ENCODE results near the gene MBNL1. TPM values are rescaled to one million over a fixed set of nuclear protein-coding genes. Genes with fewer than 3 reads are reported as not detected.
A peak's percentile ranks its signal among the peaks of the same experiment; 100 is the strongest.

The MBNL1 gene
- total and polyA plus RNA-seq, 3 experiments from 2014 or later, result 303 to 391 (median 386) TPM

DNA sequence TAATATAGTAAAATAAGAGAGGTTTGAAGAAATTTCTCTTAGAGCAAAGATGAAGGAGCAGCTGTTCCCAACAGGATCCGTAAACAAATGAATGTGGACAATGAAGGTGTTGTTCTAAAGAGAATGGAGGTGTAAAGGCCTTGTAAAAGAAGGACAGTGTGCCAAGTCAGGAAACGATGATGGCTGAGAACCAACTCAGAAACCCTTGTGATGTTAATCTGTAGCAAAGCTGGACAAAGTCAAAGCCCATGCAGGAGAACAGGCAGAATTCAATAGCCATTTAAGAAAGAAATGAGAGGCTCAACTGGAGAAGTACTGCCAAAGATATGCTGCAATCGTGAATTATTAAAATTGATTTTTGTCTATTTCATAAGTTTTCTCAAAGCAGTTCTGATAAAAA lies 192.2 kb downstream of the MBNL1 start:
- CTCF ChIA-PET, result no interaction called here
- no peak overlapping the region for H3K27ac ChIP-seq (ENCODE audit: low read depth, low read length)
- POLR2A ChIA-PET, result no interaction called here

DNA sequence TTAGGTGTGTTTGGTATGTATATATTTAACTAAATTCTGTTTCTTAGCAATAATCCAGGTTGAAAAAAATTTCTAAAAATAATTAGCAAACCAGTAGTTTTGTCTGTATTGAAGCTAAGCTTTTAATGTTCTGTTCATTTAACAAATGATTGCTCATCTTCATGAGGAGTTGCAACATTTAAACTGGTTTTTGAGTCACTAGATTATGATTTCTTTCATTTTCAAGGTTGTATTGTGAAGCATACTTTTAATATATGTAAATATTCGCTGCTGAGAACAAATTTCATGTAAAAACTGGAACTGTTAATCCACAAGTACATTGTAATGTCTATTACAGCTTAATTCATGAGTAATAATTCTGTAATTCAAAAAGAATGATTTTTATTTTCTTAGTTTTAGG lies 192.7 kb downstream of the MBNL1 start:
- H3K9me3 ChIP-seq (ENCODE audit: low read length), result no peaks in the 10 kb centered on the region
- no peaks in the 10 kb centered on the region for H3K27me3 ChIP-seq (ENCODE audit: insufficient read depth, low read length, poor library complexity, severe bottlenecking)
- H3K4me1 ChIP-seq (ENCODE audit: insufficient read depth, low read length), result no peaks in the 10 kb centered on the region
- DNase-seq, result no peak
- Mint-ChIP-seq H3K27ac (peak overlapping the region in 1 of 8 donors; percentile 47), H3K9me3 (no peaks in the 10 kb centered on the region), H3K4me3 (no peak overlapping the region), H3K27me3 (no peaks in the 10 kb centered on the region), H3K4me1 (peaks cover 20 to 40% (median 34%) of the 10 kb centered on the region in 3 donors), H3K36me3 (peaks cover 0 to 78% (median 12%) of the 10 kb centered on the region in 3 donors)
- no peak overlapping the region for H3K4me3 ChIP-seq (ENCODE audit: low read length)
- H3K27ac ChIP-seq (ENCODE audit: low read depth, low read length), result no peak overlapping the region
- POLR2A ChIA-PET, result no interaction called here
- CTCF ChIA-PET, result interaction anchor here (1.2 kb wide), 1 partner anchor 17 kb away, joined by 3 read pairs; no protein-coding TSS in a partner anchor
- peaks cover 26% of the 10 kb centered on the region for H3K36me3 ChIP-seq (ENCODE audit: insufficient read depth, low read length)

More for the DNA sequence above, 192.2 kb downstream of the MBNL1 start:
- no peak overlapping the region for H3K4me3 ChIP-seq (ENCODE audit: low read length)
- Mint-ChIP-seq H3K27ac (peak overlapping the region in 4 of 8 donors; percentile 5 to 53 (median 28)), H3K4me1 (peaks cover 24 to 41% (median 35%) of the 10 kb centered on the region in 3 donors), H3K9me3 (no peaks in the 10 kb centered on the region), H3K4me3 (no peak overlapping the region), H3K27me3 (no peaks in the 10 kb centered on the region), H3K36me3 (peaks cover 3 to 79% (median 16%) of the 10 kb centered on the region in 3 donors)
- H3K27me3 ChIP-seq (ENCODE audit: insufficient read depth, low read length, poor library complexity, severe bottlenecking), result no peaks in the 10 kb centered on the region
- peaks cover 31% of the 10 kb centered on the region for H3K36me3 ChIP-seq (ENCODE audit: insufficient read depth, low read length)
- H3K4me1 ChIP-seq (ENCODE audit: insufficient read depth, low read length), result no peaks in the 10 kb centered on the region
- DNase-seq, result no peak
- H3K9me3 ChIP-seq (ENCODE audit: low read length), result no peaks in the 10 kb centered on the region

DNA sequence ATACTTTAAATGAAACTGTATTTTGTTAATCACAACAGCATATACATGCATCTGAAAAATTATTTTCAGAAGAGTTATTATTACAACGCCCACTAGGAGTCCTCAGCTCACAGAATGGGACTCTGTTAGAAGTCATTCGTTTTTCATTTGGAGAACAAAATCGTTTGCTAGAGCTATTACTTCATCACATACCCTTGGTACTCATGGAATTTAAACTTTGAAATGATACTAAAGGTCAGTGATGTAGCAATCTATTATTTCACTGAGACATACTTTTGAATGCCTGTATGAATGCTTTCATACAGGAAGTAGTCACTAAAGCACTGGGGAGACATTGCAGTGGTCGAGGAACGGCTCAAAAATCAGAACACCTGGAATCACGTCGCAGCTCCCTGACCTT lies 198.1 kb downstream of the MBNL1 start:
- no peaks in the 10 kb centered on the region for H3K27me3 Mint-ChIP-seq
- Histone ChIP-seq H3K27me3 (ENCODE audit: insufficient read depth, low read length, poor library complexity, severe bottlenecking) (no peaks in the 10 kb centered on the region), H3K9me3 (ENCODE audit: low read length) (no peaks in the 10 kb centered on the region), H3K36me3 (ENCODE audit: insufficient read depth, low read length) (peaks cover 9% of the 10 kb centered on the region), H3K27ac (ENCODE audit: low read depth, low read length) (no peak overlapping the region), H3K4me3 (ENCODE audit: low read length) (no peak overlapping the region), H3K4me1 (ENCODE audit: insufficient read depth, low read length) (peaks cover 4% of the 10 kb centered on the region)
- ChIA-PET CTCF (interaction anchor here (0.7 to 1.9 kb wide), 4 partner anchors 11 to 290 kb away, joined by 3 to 6 read pairs (median 4); no protein-coding TSS in a partner anchor), POLR2A (interaction anchor here (0.6 kb wide), 2 partner anchors 36 to 384 kb away, joined by 3 read pairs; no protein-coding TSS in a partner anchor)
- peaks cover 10 to 36% (median 13%) of the 10 kb centered on the region in 3 donors for H3K4me1 Mint-ChIP-seq
- peak overlapping the region in 3 of 8 donors; percentile 45 to 73 (median 71) for H3K27ac Mint-ChIP-seq
- H3K36me3 Mint-ChIP-seq, result peaks cover 4 to 42% (median 8%) of the 10 kb centered on the region in 3 donors
- H3K9me3 Mint-ChIP-seq, result peaks cover 0 to 4% (median 0%) of the 10 kb centered on the region in 5 donors
- DNase-seq, result peak in 2 of 5 donors; percentile 19 to 24
- peak overlapping the region in 1 of 7 donors; percentile 47 for H3K4me3 Mint-ChIP-seq

DNA sequence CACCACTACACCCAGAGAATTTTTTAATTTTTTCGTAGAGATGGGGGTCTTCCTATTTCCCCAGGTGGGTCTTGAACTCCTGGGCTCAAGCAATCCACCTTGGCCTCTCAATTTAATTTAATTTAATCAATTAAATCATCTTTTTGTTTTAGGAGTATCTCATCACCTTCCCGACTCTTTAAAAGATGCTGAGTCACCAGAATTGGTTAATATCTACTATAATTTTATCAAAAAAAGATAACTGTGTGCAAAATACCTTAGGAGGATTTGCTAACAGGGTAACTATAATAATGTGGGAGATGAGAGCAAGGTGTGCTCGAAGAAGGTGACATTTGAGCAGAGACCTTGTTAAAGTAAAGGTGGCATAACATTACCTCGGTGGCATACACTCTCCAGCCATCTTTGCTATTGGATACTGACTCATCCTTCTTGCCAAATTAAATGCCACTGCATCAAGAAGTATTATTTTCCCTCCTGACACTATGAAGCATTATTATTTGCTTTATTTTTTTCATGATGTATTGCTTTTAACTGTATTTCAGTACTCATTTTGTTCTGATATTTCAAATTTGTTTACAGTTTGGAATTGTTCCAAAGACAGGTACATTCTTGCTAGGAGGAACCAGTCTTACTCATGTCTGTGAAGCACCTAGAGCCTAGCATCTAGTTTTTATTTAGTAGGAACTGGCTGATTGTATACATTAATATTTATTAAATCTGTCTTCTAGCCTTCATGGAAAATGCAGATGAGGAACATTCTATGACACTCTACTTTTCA lies 200.7 kb downstream of the MBNL1 start:
- no peak for DNase-seq
- H3K27me3 Mint-ChIP-seq, result no peaks in the 10 kb centered on the region
- ChIA-PET CTCF (no interaction called here), POLR2A (interaction anchor here (0.8 kb wide), 1 partner anchor 23 kb away, joined by 3 read pairs; no protein-coding TSS in a partner anchor)
- peaks cover 18 to 39% (median 25%) of the 10 kb centered on the region in 3 donors for H3K4me1 Mint-ChIP-seq
- no peaks in the 10 kb centered on the region for H3K9me3 ChIP-seq (ENCODE audit: low read length)
- H3K27me3 ChIP-seq (ENCODE audit: insufficient read depth, low read length, poor library complexity, severe bottlenecking), result no peaks in the 10 kb centered on the region
- no peak overlapping the region for H3K4me3 ChIP-seq (ENCODE audit: low read length)
- H3K36me3 ChIP-seq (ENCODE audit: insufficient read depth, low read length), result no peaks in the 10 kb centered on the region
- H3K4me1 ChIP-seq (ENCODE audit: insufficient read depth, low read length), result peaks cover 11% of the 10 kb centered on the region
- H3K27ac ChIP-seq (ENCODE audit: low read depth, low read length), result no peak overlapping the region
- H3K27ac Mint-ChIP-seq, result peak overlapping the region in 4 of 8 donors; percentile 17 to 73 (median 40)
- peaks cover 0 to 4% (median 0%) of the 10 kb centered on the region in 5 donors for H3K9me3 Mint-ChIP-seq
- H3K4me3 Mint-ChIP-seq, result no peak overlapping the region
- H3K36me3 Mint-ChIP-seq, result peaks cover 4 to 24% (median 4%) of the 10 kb centered on the region in 3 donors

DNA sequence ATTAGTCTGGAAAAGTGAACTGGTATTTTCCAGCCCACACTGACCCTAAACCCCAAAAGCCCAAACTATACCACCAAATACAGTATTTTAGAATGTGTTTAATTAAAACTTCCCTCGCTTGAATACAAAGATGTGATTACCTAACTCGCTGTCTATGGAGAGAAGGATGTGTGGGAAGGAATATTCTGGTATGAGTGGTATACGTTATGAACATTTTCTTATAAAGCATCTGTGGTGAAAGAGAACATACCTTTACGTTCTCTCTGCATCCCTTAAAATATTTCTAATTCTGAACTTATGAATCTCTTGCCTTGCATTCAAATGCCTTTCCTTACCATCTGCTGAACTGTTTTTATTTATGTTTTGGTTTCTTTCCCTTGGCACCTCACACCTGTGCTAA lies 201.4 kb downstream of the MBNL1 start:
- H3K36me3 ChIP-seq (ENCODE audit: insufficient read depth, low read length), result no peaks in the 10 kb centered on the region
- H3K4me3 Mint-ChIP-seq, result no peak overlapping the region
- POLR2A ChIA-PET, result interaction anchor here (0.6 kb wide), 2 partner anchors 226 to 377 kb away, joined by 3 read pairs; no protein-coding TSS in a partner anchor
- DNase-seq, result no peak
- CTCF ChIA-PET, result no interaction called here
- H3K27ac Mint-ChIP-seq, result peak overlapping the region in 3 of 8 donors; percentile 3 to 73 (median 17)
- H3K36me3 Mint-ChIP-seq, result peaks cover 4 to 17% (median 4%) of the 10 kb centered on the region in 3 donors
- peaks cover 0 to 2% of the 10 kb centered on the region in 2 donors for H3K27me3 Mint-ChIP-seq
- H3K9me3 ChIP-seq (ENCODE audit: low read length), result no peaks in the 10 kb centered on the region
- H3K4me1 ChIP-seq (ENCODE audit: insufficient read depth, low read length), result peaks cover 11% of the 10 kb centered on the region
- no peaks in the 10 kb centered on the region for H3K27me3 ChIP-seq (ENCODE audit: insufficient read depth, low read length, poor library complexity, severe bottlenecking)
- no peak overlapping the region for H3K27ac ChIP-seq (ENCODE audit: low read depth, low read length)
- H3K4me3 ChIP-seq (ENCODE audit: low read length), result no peak overlapping the region
- peaks cover 15 to 39% (median 25%) of the 10 kb centered on the region in 3 donors for H3K4me1 Mint-ChIP-seq
- H3K9me3 Mint-ChIP-seq, result peaks cover 0 to 4% (median 0%) of the 10 kb centered on the region in 5 donors

DNA sequence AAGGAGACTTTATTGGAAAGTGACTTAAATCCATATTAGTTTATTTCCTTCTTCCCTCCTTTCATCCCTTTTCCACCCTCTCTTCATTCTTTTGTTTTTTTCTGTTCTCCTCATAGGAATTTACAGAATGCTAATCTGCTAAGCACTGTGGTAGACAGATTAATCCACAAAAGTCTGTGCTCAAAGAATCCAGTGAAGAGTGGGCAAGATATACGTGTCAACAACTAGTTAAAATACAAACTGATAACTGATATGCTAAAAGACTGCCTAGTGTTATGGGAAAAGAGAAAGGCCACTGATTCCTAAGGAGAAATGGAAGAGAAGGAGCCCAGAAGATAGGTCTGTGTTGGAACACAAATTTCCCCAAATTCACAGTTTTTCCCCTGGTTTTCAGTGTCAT lies 202.2 kb downstream of the MBNL1 start:
- no peak overlapping the region for H3K27ac ChIP-seq (ENCODE audit: low read depth, low read length)
- Mint-ChIP-seq H3K4me3 (no peak overlapping the region), H3K4me1 (peaks cover 15 to 38% (median 25%) of the 10 kb centered on the region in 3 donors), H3K9me3 (peaks cover 0 to 4% (median 0%) of the 10 kb centered on the region in 5 donors), H3K36me3 (peaks cover 4 to 11% (median 4%) of the 10 kb centered on the region in 3 donors), H3K27ac (peak overlapping the region in 7 of 8 donors; percentile 1 to 91 (median 48)), H3K27me3 (peaks cover 0 to 2% of the 10 kb centered on the region in 2 donors)
- POLR2A ChIA-PET, result interaction anchor here (0.6 kb wide), 2 partner anchors 227 to 378 kb away, joined by 3 read pairs; no protein-coding TSS in a partner anchor
- no peaks in the 10 kb centered on the region for H3K9me3 ChIP-seq (ENCODE audit: low read length)
- H3K36me3 ChIP-seq (ENCODE audit: insufficient read depth, low read length), result no peaks in the 10 kb centered on the region
- peaks cover 11% of the 10 kb centered on the region for H3K4me1 ChIP-seq (ENCODE audit: insufficient read depth, low read length)
- no peak overlapping the region for H3K4me3 ChIP-seq (ENCODE audit: low read length)
- no peak for DNase-seq
- H3K27me3 ChIP-seq (ENCODE audit: insufficient read depth, low read length, poor library complexity, severe bottlenecking), result no peaks in the 10 kb centered on the region
- CTCF ChIA-PET, result no interaction called here

DNA sequence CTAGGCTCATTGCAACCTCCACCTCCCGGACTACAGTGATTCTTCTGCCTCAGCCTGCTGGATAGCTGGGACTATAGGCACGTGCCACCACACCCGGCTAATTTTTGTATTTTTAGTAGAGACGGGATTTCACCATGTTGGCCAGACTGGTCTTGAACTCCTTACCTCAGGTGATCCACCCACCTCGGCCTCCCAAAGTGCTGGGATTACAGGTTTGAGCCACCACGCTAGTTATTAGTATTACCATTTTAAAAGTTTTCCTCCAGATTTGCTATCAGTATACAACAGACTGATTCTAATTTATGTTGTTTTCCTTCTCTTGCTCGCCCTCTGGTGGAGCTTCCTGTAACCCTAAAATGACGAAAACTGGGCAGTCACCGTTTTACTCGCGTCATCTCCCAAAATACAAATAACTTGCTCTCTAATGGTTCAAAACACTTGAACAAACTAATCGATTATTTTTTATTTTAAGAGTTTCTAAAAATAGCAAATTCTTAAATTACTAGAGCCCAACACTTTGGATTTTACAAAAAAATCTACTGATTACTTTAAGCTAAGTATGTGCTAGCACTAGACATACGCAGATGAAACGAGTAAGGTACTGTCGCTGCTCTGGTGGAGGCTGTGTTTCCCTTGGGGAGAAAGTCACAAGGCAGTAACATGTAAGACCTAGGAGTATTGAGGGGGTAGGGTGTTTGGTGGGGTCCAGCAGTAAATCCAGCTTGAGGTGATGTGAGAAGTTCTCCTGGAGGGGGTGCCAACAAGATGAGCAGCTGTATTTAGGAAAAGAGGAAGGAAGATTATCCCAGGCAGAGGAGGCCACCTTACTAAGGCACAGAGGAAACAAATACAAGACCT lies 203.3 kb downstream of the MBNL1 start:
- Mint-ChIP-seq H3K4me3 (peak overlapping the region; percentile 50 to 76 (median 62)), H3K36me3 (peaks cover under 1% of the 10 kb centered on the region in 3 donors), H3K9me3 (peaks cover 0 to 4% (median 0%) of the 10 kb centered on the region in 5 donors), H3K27ac (peak overlapping the region in 7 of 8 donors; percentile 49 to 90 (median 80)), H3K27me3 (peaks cover 0 to 2% of the 10 kb centered on the region in 2 donors), H3K4me1 (peaks cover 11 to 30% (median 18%) of the 10 kb centered on the region in 3 donors)
- H3K36me3 ChIP-seq (ENCODE audit: insufficient read depth, low read length), result no peaks in the 10 kb centered on the region
- H3K4me3 ChIP-seq (ENCODE audit: low read length), result peak overlapping the region; percentile 47
- CTCF ChIA-PET, result interaction anchor here (0.6 to 2.8 kb wide), 19 partner anchors 9 to 446 kb away, joined by 3 to 13 read pairs (median 3); no protein-coding TSS in a partner anchor
- peaks cover 11% of the 10 kb centered on the region for H3K4me1 ChIP-seq (ENCODE audit: insufficient read depth, low read length)
- POLR2A ChIA-PET, result interaction anchor here (1.0 kb wide), 1 partner anchor 289 kb away, joined by 3 read pairs; no protein-coding TSS in a partner anchor
- no peaks in the 10 kb centered on the region for H3K9me3 ChIP-seq (ENCODE audit: low read length)
- DNase-seq, result peak; percentile 49 to 72 (median 57)
- H3K27me3 ChIP-seq (ENCODE audit: insufficient read depth, low read length, poor library complexity, severe bottlenecking), result no peaks in the 10 kb centered on the region
- no peak overlapping the region for H3K27ac ChIP-seq (ENCODE audit: low read depth, low read length)

Measured in CD8-positive, alpha-beta memory T cell (primary cell).